ENCODE data around the gene RAPH1.

- TF ChIP-seq CTCF (conservative IDR thresholded peaks at IDR 0.05; ENCODE audit: low read depth, low read length): no peak
- TF ChIP-seq EZH2 (IDR thresholded peaks at IDR 0.05; ENCODE audit: low read length, unreplicated experiment): no peak
- no peak for TF ChIP-seq EZH2phosphoT487 (IDR thresholded peaks at IDR 0.05; ENCODE audit: borderline replicate concordance, low read length)
Observed at GRCh38 chr2:203360833-203361430, 174.2 kb downstream of the RAPH1 start.
